Measurements from ENCODE around the gene GPR89A.
"Not testable (repeated sequence)": the region's sequence is repeated elsewhere in the genome, so short reads cannot be mapped to it uniquely, and the experiment has no call there.

GPR89A gene

DNA sequence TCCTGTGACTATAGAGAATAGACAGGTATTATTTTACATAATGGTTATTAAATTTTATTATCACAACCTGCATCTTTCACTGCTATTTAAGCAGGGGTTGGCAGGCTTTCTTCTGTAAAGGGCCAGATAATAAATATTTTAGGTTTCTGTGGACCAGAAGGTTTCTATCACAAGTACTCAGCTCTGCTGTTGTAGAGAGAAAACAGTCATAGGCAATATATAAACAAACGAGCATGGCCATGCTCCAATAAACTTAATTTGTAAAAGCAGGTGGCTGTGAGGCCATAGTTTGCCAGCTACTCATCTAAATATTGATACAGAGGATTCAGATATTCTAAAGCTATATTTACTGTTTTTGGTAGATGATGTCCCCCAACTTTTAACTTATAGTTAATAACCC, 12.3 kb downstream of the GPR89A start:
- not testable (repeated sequence) for H3K36me3 ChIP-seq (ENCODE audit: control insufficient read depth, insufficient read depth, low read length); H3K9me3 ChIP-seq (ENCODE audit: control insufficient read depth, low read length); H3K27ac ChIP-seq (ENCODE audit: low read depth, low read length, severe bottlenecking); H3K4me3 ChIP-seq (ENCODE audit: extremely low read depth, insufficient read depth, low read length, poor library complexity, severe bottlenecking); H3K4me1 ChIP-seq (ENCODE audit: control insufficient read depth, insufficient read depth, low read length, poor library complexity, severe bottlenecking)
- no CpG with 5 or more reads among the region's 1 CpG for WGBS, 2 experiments (ENCODE audit: insufficient coverage in 2 of 2)

DNA sequence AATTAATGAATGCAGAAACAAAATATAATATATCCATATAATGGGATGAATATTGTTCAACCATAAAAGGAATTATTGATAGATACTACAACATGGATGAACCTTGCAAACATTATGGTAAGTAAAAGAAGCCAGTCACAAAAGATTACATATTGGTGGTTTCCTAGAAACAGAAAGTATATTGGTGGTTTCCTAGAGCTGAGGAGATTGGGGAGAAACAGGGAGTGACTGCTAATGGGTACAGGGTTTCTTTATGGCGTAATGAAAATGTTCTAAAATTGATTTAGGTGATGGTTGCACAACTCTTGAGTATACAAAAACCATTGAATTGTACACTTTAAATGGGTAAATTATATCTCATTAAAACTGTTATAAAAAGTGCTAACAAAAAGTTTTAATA, 14.4 kb downstream of the GPR89A start:
- not testable (repeated sequence) for H3K4me1 ChIP-seq (ENCODE audit: control insufficient read depth, insufficient read depth, low read length, poor library complexity, severe bottlenecking); H3K27ac ChIP-seq (ENCODE audit: low read depth, low read length, severe bottlenecking); H3K4me3 ChIP-seq (ENCODE audit: extremely low read depth, insufficient read depth, low read length, poor library complexity, severe bottlenecking); H3K36me3 ChIP-seq (ENCODE audit: control insufficient read depth, insufficient read depth, low read length); H3K9me3 ChIP-seq (ENCODE audit: control insufficient read depth, low read length)
- no CpG with 5 or more reads among the region's 1 CpG for WGBS, 2 experiments (ENCODE audit: insufficient coverage in 2 of 2)

DNA sequence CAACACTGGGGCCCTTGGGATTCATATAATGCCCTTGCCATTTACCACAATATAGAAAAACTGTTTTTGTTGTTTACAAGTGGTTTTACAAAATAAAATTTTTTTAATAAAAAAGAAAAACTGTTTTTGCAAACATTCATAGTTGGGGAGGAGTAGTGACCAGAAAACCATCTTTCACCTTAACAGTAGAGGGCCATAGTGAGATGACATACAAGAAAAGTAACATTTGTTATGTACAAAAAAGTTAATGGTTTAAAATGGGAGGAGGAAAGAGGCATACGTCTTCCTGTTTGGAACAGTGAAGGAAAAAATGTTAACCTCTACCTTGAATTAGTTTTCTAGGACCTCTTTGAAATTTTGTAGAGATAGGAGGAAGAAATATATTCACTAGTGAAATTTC, 28.4 kb downstream of the GPR89A start:
- H3K36me3 ChIP-seq (ENCODE audit: control insufficient read depth, insufficient read depth, low read length); H3K27ac ChIP-seq (ENCODE audit: low read depth, low read length, severe bottlenecking); H3K9me3 ChIP-seq (ENCODE audit: control insufficient read depth, low read length); H3K4me1 ChIP-seq (ENCODE audit: control insufficient read depth, insufficient read depth, low read length, poor library complexity, severe bottlenecking); H3K4me3 ChIP-seq (ENCODE audit: extremely low read depth, insufficient read depth, low read length, poor library complexity, severe bottlenecking): not testable (repeated sequence)
- WGBS, 2 experiments (ENCODE audit: insufficient coverage in 2 of 2), result no CpG with 5 or more reads among the region's 1 CpG

DNA sequence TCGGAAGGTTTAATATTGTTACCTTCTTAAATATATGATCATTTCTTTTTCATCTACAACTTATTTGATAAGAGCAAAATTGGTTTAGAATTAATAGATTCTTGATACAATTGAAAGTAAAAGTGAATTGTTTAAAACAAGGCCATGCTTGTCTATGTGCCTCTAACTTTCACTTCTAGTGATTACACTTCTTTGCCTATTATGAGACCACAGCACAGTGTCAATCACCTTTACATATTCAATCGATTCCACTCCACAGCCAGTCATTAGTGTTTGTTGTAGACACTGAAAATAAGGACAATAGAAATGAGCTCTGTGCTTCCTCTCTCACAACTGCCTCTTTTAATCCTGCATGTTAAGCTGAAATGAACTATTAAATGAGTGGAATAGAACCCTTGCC, 34.1 kb downstream of the GPR89A start:
- no CpG with 5 or more reads among the region's 2 CpGs for WGBS, 2 experiments (ENCODE audit: insufficient coverage in 2 of 2)
- H3K27ac ChIP-seq (ENCODE audit: low read depth, low read length, severe bottlenecking); H3K4me1 ChIP-seq (ENCODE audit: control insufficient read depth, insufficient read depth, low read length, poor library complexity, severe bottlenecking); H3K9me3 ChIP-seq (ENCODE audit: control insufficient read depth, low read length); H3K4me3 ChIP-seq (ENCODE audit: extremely low read depth, insufficient read depth, low read length, poor library complexity, severe bottlenecking); H3K36me3 ChIP-seq (ENCODE audit: control insufficient read depth, insufficient read depth, low read length): not testable (repeated sequence)

DNA sequence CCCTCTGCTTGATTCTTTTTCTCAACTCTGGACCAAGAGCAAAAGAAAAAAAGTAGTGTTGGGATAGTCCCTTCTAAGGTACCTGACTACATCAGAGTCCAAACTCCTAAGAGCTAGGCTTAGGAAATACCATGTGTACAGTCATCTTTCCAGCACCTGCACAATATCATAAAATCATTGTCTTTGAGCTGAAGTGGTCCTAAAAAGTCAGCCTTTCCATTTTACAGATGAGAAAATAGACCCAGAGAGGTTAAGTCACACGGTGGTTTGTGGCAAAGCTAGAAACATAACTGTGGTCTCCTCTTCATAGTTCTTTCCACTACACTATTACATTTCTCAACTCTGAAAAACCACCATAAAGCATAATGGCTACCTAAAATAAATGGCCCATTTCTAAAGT, 36.2 kb downstream of the GPR89A start:
- WGBS, 2 experiments (ENCODE audit: insufficient coverage in 2 of 2), result no CpG with 5 or more reads among the region's 1 CpG
- H3K4me1 ChIP-seq (ENCODE audit: control insufficient read depth, insufficient read depth, low read length, poor library complexity, severe bottlenecking); H3K27ac ChIP-seq (ENCODE audit: low read depth, low read length, severe bottlenecking); H3K9me3 ChIP-seq (ENCODE audit: control insufficient read depth, low read length); H3K36me3 ChIP-seq (ENCODE audit: control insufficient read depth, insufficient read depth, low read length); H3K4me3 ChIP-seq (ENCODE audit: extremely low read depth, insufficient read depth, low read length, poor library complexity, severe bottlenecking): not testable (repeated sequence)

DNA sequence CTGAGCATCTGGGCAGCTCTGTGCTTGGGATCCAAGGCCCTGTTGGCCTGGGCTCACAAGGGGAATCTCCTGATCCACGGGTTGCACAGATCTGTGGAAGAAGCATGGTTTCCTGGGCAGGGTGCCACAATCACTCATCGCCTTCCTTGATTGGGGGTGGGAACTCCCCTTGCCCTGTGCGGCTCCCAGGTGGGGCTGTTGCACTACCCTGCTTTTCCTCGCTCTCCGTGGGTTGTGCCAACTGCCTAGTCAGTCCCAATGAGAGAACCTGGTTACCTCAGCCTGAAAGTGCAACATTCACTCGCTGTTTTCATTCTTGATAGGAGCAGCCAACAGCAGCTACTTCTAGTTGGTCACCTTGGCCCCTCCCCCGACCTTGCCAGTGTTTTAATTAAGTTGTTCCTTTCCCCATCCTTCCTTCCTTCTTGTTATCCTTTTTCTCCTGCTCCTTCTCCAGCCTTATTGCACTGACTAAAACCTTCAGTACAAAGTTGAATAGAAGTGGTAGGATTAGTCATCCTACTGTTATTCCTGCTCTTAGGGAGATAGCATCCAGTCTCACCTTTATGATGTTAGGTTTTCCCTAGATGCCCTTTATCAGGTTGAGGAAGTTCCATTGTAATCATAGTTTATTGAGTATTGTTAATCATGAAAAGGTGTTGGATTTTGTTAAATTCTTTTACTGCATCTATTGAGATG, 48.6 kb downstream of the GPR89A start:
- H3K9me3 ChIP-seq (ENCODE audit: control insufficient read depth, low read length); H3K36me3 ChIP-seq (ENCODE audit: control insufficient read depth, insufficient read depth, low read length); H3K27ac ChIP-seq (ENCODE audit: low read depth, low read length, severe bottlenecking); H3K4me1 ChIP-seq (ENCODE audit: control insufficient read depth, insufficient read depth, low read length, poor library complexity, severe bottlenecking); H3K4me3 ChIP-seq (ENCODE audit: extremely low read depth, insufficient read depth, low read length, poor library complexity, severe bottlenecking): not testable (repeated sequence)
- 60% methylated on average over 1 of the region's 7 CpGs; no CpG with 5 or more reads in 1 of the 2 experiments for WGBS, 2 experiments (ENCODE audit: insufficient coverage in 2 of 2)

DNA sequence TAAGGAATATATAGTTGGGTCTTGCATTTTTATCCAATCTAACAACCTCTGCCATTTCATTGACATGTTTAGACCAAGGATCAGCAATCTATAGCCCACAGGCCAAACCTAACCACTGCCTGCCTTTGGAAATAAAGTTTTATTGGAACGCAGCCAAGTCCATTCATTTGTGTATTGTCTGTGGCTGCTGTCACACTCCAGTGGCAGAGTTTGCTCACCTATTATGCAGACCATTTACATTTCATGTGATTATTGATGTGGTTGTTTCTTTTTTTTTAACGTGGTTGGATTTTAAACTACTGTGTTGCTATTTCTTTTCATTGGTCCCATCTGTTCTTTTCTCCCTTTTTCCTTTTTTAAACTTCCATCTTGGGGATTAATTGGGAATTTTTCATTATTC, 54.7 kb downstream of the GPR89A start:
- not testable (repeated sequence) for H3K4me1 ChIP-seq (ENCODE audit: control insufficient read depth, insufficient read depth, low read length, poor library complexity, severe bottlenecking); H3K27ac ChIP-seq (ENCODE audit: low read depth, low read length, severe bottlenecking); H3K4me3 ChIP-seq (ENCODE audit: extremely low read depth, insufficient read depth, low read length, poor library complexity, severe bottlenecking); H3K9me3 ChIP-seq (ENCODE audit: control insufficient read depth, low read length); H3K36me3 ChIP-seq (ENCODE audit: control insufficient read depth, insufficient read depth, low read length)
- WGBS, 2 experiments (ENCODE audit: insufficient coverage in 2 of 2), result no CpG with 5 or more reads among the region's 2 CpGs

DNA sequence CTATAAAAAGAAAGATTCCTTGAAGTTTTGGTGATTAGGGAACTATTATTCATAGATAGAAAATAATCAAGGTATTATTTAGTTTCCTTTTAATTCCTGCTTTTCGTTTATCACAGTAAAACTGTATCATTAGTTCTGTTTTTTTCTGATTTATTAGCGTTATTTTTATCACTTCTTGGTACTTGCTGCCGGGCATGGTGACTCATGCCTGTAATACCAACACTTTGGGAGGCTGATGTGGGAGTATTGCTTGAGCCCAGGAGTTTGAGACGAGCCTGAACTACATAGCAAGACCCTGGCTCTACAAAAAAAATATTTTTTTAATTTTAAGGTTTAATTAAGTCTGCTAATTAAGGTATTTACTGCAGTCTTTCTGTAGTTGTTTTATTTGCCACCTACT, 57.2 kb downstream of the GPR89A start:
- not testable (repeated sequence) for H3K4me1 ChIP-seq (ENCODE audit: control insufficient read depth, insufficient read depth, low read length, poor library complexity, severe bottlenecking); H3K27ac ChIP-seq (ENCODE audit: low read depth, low read length, severe bottlenecking); H3K36me3 ChIP-seq (ENCODE audit: control insufficient read depth, insufficient read depth, low read length); H3K4me3 ChIP-seq (ENCODE audit: extremely low read depth, insufficient read depth, low read length, poor library complexity, severe bottlenecking); H3K9me3 ChIP-seq (ENCODE audit: control insufficient read depth, low read length)
- WGBS, 2 experiments (ENCODE audit: insufficient coverage in 2 of 2), result 90% methylated on average over 2 of the region's 4 CpGs; no CpG with 5 or more reads in 1 of the 2 experiments

DNA sequence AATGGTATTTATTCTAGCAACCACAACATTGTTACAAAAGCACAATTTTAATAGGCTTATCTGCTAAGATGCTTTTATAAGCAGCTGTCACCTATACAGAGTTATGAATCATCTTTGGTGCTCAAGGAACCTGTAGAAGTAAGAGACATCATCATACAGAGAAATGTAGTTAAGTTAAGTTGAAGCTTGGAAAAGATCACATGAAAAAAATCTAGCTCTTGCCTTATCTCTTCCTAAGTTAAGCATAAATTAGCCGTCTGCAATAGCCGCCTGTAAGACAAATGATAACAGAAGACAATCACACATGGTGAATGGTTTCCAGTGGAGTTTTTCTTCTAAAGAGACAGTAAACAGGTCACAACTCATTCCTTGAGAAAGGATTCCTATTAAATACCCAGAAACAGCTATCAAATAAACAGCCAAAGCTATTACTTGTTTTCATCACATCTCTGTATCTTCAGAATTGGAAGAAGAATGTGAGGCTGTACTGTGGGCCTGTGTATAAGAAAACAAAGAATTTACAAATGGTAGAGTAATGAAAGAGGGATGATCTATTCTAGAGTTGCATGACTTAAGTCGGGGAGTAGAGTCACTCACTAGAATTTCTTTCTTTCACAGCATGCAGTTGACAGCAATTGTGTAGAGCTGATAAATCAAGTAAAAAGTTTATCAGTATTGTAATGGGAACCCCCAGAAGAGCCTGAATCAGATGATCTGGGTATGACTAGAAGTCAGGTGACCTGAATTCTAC, 63.4 kb downstream of the GPR89A start:
- H3K9me3 ChIP-seq (ENCODE audit: control insufficient read depth, low read length); H3K4me3 ChIP-seq (ENCODE audit: extremely low read depth, insufficient read depth, low read length, poor library complexity, severe bottlenecking); H3K4me1 ChIP-seq (ENCODE audit: control insufficient read depth, insufficient read depth, low read length, poor library complexity, severe bottlenecking); H3K36me3 ChIP-seq (ENCODE audit: control insufficient read depth, insufficient read depth, low read length); H3K27ac ChIP-seq (ENCODE audit: low read depth, low read length, severe bottlenecking): not testable (repeated sequence)
- WGBS, 2 experiments (ENCODE audit: insufficient coverage in 2 of 2), result no CpG with 5 or more reads among the region's 3 CpGs

DNA sequence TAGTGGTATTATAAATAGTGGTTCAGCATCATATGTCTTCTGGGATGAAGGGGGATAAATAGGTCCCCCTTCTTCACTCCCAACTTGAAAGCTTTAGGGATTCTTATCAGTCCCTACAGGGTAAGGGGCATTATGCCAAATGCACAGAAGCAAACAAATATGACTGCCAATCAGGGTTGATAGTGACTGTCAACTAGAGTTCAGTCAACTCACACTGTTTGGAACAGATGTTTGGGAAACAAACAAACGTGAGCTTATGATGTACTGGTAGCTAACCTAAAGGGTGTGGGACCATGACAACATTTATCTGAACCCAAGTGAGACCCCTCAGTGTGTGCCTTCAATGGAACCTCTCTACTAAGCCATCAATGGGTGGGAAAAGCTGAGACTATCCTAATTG, 65.4 kb downstream of the GPR89A start:
- not testable (repeated sequence) for H3K36me3 ChIP-seq (ENCODE audit: control insufficient read depth, insufficient read depth, low read length); H3K27ac ChIP-seq (ENCODE audit: low read depth, low read length, severe bottlenecking); H3K4me1 ChIP-seq (ENCODE audit: control insufficient read depth, insufficient read depth, low read length, poor library complexity, severe bottlenecking); H3K9me3 ChIP-seq (ENCODE audit: control insufficient read depth, low read length); H3K4me3 ChIP-seq (ENCODE audit: extremely low read depth, insufficient read depth, low read length, poor library complexity, severe bottlenecking)
- WGBS, 2 experiments (ENCODE audit: insufficient coverage in 2 of 2), result no CpG with 5 or more reads among the region's 1 CpG

DNA sequence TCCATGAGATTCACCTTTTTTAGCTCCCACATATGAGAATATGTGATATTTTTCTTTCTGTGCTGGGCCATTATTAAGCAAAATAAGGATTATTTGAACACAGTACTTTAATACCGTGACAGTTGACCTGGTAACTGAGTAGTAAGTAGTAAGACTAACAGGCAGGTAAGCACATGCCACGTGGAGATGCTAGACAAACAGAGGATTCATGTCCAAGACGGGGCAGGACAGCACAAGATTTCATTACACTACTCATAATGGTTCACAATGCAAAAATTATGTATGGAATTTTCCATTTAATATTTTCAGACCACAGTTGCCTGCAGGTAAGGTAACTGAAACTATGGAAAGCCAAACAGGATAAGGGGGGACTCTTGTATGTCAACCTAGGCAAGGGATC, 77.1 kb downstream of the GPR89A start:
- not testable (repeated sequence) for H3K4me3 ChIP-seq (ENCODE audit: extremely low read depth, insufficient read depth, low read length, poor library complexity, severe bottlenecking); H3K27ac ChIP-seq (ENCODE audit: low read depth, low read length, severe bottlenecking); H3K4me1 ChIP-seq (ENCODE audit: control insufficient read depth, insufficient read depth, low read length, poor library complexity, severe bottlenecking); H3K9me3 ChIP-seq (ENCODE audit: control insufficient read depth, low read length); H3K36me3 ChIP-seq (ENCODE audit: control insufficient read depth, insufficient read depth, low read length)
- WGBS, 2 experiments (ENCODE audit: insufficient coverage in 2 of 2), result no CpG with 5 or more reads among the region's 3 CpGs
